ENCODE data around the gene GPR161.

GRCh38 chr1:168101336-168101735 lies 35.4 kb downstream of the GPR161 start:
- TF ChIP-seq, protein P1, sequence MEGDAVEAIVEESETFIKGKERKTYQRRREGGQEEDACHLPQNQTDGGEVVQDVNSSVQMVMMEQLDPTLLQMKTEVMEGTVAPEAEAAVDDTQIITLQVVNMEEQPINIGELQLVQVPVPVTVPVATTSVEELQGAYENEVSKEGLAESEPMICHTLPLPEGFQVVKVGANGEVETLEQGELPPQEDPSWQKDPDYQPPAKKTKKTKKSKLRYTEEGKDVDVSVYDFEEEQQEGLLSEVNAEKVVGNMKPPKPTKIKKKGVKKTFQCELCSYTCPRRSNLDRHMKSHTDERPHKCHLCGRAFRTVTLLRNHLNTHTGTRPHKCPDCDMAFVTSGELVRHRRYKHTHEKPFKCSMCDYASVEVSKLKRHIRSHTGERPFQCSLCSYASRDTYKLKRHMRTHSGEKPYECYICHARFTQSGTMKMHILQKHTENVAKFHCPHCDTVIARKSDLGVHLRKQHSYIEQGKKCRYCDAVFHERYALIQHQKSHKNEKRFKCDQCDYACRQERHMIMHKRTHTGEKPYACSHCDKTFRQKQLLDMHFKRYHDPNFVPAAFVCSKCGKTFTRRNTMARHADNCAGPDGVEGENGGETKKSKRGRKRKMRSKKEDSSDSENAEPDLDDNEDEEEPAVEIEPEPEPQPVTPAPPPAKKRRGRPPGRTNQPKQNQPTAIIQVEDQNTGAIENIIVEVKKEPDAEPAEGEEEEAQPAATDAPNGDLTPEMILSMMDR (conservative IDR thresholded peaks at IDR 0.05): no peak
- no peak for TF ChIP-seq ZFX (IDR thresholded peaks at IDR 0.05)
